Endothelial cell of umbilical vein (primary cell): ENCODE data around the gene LMTK2.

Source experiments
- EZH2 ChIP-seq: IDR thresholded peaks from 2 replicates; pipeline ENCODE4 v1.6.1; 2012; ENCODE audit warnings: borderline replicate concordance, low read depth, mild to moderate bottlenecking, moderate library complexity, low read length, inconsistent platforms; ENCODE audit not compliant: severe bottlenecking
- MAX ChIP-seq: IDR thresholded peaks from 2 replicates; pipeline ENCODE4 v1.6.1; 2011; ENCODE audit not compliant: insufficient read depth, insufficient read length
- POLR2A ChIP-seq: IDR thresholded peaks from 2 replicates; pipeline ENCODE4 v1.6.1; 2012; ENCODE audit warnings: low read depth, mild to moderate bottlenecking, control low read depth, low read length
- TF ChIP-seq, protein P1 (sequence below), 2 donors: IDR thresholded peaks; 1 replicate in 1 of 2; 2 replicates in 1 of 2; pipeline ENCODE4 v1.5.1; 2011; ENCODE audit warnings: low read length in 2 of 2, mild to moderate bottlenecking in 2 of 2, moderate library complexity in 2 of 2, control low read depth in 1 of 2, inconsistent platforms in 1 of 2, low read depth in 1 of 2; ENCODE audit not compliant: insufficient read depth in 1 of 2; ENCODE audit errors: extremely low read depth in 1 of 2

DNA sequence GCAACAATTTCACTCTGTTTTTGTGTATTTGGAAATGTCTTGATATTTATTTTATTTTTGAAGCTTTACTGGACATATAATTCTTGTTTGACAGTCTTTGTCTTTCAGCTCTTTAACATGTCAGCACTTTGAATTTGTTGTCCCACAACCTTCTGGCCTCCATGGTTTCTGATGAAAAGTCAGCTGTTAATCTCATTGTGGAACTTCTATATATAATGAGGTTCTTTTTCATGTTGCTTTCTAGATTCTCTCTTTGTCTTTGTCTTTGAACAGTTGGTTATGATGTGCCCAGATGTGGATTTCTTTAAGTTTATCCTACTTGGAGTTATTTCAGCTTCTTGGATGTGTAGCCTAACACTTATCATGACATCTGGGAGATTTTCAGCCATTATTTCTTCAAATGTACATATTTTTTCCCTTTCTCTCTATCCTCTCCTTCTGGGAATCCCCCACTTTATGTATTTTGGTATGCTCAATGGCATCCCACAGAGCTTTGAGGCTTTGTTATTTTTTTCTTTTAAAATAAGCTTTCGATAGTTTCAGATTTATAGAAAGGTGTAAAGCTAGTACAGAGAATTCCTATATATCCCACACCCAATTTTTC, 9.5 kb upstream of the LMTK2 start:
- TF ChIP-seq, protein P1, sequence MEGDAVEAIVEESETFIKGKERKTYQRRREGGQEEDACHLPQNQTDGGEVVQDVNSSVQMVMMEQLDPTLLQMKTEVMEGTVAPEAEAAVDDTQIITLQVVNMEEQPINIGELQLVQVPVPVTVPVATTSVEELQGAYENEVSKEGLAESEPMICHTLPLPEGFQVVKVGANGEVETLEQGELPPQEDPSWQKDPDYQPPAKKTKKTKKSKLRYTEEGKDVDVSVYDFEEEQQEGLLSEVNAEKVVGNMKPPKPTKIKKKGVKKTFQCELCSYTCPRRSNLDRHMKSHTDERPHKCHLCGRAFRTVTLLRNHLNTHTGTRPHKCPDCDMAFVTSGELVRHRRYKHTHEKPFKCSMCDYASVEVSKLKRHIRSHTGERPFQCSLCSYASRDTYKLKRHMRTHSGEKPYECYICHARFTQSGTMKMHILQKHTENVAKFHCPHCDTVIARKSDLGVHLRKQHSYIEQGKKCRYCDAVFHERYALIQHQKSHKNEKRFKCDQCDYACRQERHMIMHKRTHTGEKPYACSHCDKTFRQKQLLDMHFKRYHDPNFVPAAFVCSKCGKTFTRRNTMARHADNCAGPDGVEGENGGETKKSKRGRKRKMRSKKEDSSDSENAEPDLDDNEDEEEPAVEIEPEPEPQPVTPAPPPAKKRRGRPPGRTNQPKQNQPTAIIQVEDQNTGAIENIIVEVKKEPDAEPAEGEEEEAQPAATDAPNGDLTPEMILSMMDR (IDR thresholded peaks at IDR 0.05; ENCODE audit: extremely low read depth in 1 of 2, insufficient read depth in 1 of 2, low read depth in 1 of 2, low read length in 2 of 2) = no peak
- no peak for TF ChIP-seq EZH2
- TF ChIP-seq MAX = no peak
- TF ChIP-seq POLR2A = no peak
